GM19023 (cell line): Measurements from ENCODE around the gene CCDC83.
"Not testable (repeated sequence)": the region's sequence is repeated elsewhere in the genome, so short reads cannot be mapped to it uniquely, and the experiment has no call there.

ENCODE experiments used
- ATAC-seq: cut with Tn5 transposase; IDR thresholded peaks from one replicate; pipeline ENCODE4 v1.9.1; 2021; ENCODE audit warnings: mild to moderate bottlenecking, moderate library complexity; ENCODE audit not compliant: unreplicated experiment

Gene CCDC83

DNA sequence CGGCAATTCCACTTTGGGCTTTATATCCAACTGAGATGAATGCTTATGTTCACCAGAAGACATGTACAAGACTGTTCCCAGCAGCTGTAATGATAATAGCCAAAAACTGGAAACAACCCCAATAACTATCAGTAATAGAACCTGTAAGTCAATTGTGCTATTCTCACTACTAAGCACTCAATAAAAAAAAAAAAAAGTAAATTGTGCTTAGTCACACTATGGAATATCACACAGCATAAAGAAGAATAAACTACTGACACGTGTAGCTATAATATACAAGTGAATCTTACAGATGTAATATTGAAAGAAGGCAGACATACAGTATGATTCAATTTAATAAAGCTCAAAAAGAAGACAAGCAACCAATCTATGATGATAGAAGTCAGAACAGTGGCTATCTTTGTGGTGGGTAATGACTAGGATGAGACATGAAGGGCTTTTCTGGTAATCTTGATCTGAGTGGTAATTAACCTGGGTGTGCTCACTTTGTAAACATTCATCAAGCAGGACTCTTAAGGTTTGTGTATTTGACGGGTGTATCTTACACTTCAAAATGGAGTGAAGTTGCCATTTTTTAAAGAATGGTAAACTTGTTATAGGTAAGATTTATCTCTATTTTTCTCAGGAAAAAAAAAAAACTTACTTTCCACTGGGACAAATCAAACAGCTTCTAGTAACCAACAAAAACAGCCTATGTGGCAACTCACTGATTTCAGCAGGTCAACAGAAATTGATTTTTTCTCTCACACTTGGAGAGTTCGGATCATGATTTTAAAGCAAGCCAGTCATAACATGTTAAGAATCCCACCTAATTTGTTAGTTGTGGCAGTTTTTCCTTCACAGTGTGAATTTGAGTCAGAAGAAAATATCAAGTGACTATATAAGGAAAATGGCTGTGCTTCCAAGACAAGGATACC, 84.2 kb downstream of the CCDC83 start:
- ATAC-seq = no peak

DNA sequence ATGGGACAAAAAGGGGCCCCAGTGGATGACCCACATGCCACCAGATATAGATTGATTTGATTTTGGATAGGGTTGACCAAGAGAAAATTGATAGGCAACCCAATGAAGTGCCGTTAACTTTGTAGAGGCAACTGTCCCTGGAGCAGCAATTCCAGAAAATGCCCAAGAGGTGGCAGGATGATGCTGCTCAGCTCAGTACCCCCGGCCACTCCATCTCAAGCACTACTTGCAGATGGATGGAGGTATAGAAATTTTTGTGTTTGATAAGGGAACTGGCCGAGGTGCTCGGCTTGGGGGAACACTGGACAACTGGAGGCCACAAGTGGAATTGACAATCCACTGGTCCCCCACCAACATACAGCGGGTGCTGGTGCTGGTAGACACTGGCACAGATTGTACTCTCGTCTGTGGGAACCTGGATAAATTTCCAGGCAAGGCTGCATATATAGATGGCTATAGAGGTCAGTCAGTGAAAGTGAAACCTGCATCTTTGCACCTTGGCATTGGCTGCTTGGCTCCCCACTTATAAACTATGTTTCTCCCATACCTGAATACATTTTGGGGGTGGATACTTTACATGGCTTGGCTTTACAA, 86.3 kb downstream of the CCDC83 start:
- no peak for ATAC-seq

- no peak for ATAC-seq
These were observed 90.1 kb downstream of the CCDC83 start for GRCh38 chr11:85945296-85945695.

DNA sequence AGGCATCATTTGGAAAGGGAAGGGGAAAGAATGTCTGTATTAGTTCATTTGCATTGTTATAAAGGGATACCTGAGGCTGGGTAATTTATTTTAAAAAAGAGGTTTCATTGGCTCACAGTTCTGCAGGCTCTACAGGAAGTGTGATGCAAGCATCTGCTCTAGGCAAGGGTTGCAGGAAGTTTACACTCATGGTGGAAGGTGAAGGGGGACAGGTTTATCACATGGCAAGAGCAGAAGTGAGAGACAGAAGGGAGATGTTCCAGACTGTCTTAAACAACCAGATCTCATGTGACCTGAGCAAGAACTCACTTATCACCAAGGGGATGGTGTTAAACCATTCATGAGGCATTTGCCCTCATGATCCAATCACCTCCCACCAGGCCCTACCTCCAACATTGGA, 90.6 kb downstream of the CCDC83 start:
- no peak for ATAC-seq

DNA sequence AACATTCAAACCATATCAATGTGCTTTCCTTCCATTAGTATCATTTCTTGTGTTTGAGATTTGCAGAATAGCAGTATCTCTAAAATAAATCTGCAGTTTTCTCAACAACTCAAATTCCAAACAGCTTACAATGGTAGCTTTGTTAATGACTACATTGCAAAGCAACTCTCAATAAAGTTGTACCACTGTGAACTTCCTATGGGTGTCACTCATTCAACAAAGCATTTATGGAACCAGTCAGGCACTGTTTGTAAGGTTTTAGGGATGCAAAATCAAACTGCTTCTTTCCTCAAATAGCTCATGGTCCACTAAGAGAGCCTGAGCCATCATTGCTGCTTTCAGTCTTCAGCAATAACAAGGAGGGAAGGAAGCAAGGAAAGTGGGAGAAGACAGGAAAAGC, 91.0 kb downstream of the CCDC83 start:
- ATAC-seq = no peak

GRCh38 chr11:85947431-85948272, 92.5 kb downstream of the CCDC83 start:
- ATAC-seq = no peak

GRCh38 chr11:85948884-85949283, 93.7 kb downstream of the CCDC83 start:
- ATAC-seq = no peak

- ATAC-seq = no peak
These were observed 94.6 kb downstream of the CCDC83 start for GRCh38 chr11:85949798-85950197.

DNA sequence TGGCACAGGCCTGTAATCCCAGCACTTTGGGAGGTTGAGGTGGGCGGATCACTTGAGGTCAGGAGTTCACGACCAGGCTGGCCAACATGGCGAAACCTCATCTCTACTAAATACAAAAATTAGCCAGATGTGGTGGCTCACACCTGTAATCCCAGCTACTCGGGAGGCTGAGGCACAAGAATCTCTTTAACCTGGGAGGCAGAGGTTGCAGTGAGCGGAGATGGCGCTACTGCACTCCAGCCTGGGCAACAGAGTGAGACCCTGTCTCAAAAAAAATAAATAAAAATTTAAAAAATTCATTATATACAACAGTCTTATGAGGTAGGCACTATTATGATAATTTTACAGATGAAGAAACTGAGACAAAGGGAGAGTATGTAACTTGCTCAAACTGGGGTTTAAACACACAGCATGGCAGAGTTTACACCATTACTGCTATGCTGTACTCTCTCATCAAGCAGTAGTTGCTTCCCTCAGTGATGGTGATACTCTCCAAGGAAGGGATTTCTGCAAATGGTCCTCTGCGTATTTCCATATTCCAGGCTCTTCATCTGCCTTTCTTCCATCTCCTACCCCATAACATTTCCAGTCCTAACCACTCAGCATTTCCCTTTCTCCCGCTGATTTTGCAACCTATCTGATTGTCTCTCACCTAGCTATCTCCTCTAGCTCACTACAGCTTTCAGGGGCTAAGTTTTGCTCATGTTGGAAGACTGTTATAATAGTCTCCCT, 95.3 kb downstream of the CCDC83 start:
- no peak for ATAC-seq

DNA sequence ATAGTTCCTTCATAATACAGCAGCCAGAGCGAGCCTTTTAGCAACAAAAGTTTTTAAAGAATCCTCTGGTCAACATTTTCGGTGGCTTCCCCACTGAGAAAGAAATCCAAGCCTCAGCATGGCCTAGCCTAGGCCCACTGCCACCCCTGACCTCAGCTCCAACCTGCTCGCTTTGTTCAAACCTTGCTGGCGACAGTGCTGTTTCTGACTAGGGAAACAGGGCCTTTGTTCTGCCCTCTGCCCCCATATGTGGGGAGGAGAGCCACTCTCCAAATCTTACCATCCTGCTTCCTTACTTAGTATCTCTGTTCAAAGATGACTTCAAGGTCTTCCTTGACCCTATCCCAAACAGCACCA, 95.8 kb downstream of the CCDC83 start:
- no peak for ATAC-seq

DNA sequence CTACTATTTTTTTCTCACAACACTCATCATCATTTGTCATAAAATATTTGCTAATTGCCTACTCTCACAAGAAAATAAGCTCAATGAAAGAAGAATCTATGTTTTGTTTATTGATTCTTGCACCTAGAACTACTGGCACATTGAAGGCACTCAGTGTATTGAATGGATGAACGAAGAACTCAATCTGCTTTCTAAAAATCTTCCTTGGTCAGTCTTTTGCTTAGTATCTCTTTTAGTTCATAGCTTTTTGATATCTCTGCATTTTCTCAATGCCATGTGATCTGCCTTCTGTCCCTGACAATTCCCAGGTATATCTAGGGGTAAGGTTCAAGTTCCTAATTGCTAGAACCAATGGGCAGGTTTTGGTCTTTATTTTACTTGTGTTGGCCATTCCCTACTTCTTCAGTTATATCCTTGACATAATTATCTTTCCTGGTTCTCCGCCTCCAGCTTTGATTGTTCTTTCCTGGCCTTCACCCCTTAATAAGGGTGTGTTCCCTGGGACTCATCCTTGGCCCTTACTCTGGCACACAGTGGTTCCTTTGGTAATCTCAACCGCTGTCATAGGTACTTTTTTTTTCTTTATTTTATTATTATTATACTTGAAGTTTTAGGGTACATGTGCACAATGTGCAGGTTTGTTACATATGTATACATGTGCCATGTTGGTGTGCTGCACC, 96.4 kb downstream of the CCDC83 start:
- no peak for ATAC-seq

DNA sequence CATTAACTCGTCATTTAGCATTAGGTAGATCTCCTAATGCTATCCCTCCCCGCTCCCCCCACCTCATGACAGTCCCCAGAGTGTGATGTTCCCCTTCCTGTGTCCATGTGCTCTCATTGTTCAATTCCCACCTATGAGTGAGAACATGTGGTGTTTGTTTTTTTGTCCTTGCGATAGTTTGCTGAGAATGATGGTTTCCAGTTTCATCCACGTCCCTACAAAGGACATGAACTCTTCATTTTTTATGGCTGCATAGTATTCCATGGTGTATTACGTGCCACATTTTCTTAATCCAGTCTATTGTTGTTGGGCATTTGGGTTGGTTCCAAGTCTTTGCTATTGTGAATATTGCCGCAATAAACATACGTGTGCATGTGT, 96.9 kb downstream of the CCDC83 start:
- not testable (repeated sequence) for ATAC-seq

DNA sequence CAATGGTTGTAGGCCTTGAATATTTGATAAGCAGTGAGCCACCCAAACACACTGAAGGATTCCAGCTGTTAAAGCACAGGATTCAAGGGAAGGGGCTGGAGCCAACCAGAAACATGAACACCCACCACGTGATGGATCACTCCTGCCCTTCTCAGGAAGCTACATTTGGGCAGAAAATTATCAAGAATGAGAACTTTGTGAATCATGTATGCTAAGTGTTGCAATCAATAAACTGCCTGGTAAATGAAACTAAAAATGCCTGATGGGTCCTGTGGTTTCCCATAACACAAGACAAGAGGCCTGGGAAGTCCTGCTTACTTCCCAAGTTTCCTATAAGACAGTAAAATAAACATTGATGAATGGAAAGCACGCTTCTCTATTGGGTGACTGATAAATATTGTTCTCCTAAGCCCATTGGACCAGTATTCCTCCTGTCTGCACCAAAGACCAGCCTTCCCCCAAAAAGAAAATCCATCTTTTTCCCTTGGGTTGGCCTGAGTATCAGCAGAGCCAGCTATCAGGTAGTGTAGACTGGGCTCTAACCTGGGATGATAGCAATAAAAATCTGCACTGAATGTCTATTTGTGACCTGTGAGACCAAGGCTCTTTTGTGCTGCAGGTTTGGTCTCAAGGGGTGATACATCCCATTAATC, 98.4 kb downstream of the CCDC83 start:
- no peak for ATAC-seq

DNA sequence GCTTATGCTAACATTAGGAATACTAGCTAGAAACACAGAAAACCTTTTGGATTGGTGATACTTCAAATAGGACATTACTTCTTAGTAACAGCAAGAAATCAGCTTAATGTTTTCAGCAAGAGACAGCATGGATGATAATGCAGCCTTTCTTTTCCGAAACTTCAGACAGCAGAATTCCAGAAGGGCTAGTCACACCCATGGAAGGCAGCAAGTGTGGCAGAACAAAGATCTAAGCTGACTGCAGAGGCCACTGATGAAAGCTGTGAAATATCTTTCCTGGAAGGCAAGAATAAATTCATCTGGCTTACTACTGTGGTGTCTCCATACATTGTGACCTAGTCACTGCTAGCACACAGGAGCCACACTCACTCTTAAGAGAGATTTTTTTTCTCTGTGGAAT, 100.3 kb downstream of the CCDC83 start:
- ATAC-seq = no peak

GRCh38 chr11:85960678-85961077, 105.5 kb downstream of the CCDC83 start:
- no peak for ATAC-seq

DNA sequence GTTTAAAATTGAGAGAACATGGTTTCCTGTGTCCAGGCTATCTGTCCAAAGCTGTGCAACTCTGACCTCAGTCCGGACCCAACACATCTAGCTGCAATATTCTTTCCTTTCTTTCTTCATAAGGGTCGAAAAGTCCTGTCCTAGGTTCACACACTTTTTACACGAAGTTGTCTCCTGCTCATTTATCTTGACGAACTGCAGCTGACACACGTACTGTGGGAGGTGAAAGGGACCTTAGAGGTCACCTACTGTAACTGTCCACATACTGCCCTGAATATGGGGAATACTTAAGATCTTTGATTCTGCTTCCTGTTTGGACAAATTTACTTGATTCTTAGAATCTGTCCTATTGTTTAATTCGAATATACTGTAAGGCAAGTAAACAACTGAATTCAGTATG, 105.9 kb downstream of the CCDC83 start:
- no peak for ATAC-seq

- ATAC-seq = no peak
These were observed 106.8 kb downstream of the CCDC83 start for GRCh38 chr11:85961930-85962363.

DNA sequence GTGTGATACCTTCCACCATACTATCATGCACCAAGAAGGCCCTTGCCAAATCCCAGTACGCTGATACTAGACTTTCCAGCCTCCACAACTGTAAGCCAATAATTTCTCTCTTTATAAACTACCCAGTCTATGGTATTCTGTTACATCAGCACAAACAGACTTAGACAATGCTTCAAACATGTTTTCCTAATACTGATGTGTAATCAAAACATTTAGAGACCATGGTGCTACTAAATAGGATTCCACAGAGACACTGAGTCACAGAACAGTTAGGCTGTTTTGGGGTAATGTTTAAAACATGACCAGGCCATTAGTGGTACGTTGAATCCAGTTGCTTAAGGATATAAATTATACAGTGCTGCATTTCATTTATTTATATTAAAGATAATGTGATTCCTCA, 110.0 kb downstream of the CCDC83 start:
- ATAC-seq = no peak

DNA sequence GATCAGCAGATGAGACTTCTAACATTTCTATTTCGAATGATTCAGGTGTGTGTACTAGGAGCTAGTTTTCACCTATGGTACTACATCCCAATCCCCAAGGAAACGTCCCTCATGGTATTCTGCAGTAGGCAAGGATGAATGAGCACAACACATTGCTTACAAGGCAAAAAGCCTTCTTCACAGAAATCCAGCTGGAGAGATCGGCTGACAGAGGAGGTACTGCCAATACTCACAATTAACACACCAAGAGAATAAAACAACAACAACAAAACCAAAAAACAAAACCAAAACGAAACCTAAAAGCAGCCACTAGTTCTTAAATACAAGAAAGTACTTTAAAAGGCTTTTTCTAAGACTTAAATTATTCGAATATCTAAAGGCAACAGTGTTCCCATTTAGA, 112.3 kb downstream of the CCDC83 start:
- no peak for ATAC-seq
